ENCODE measurements around the gene GNE. TPM values are rescaled to one million over a fixed set of nuclear protein-coding genes. Genes with fewer than 3 reads are reported as not detected.

GNE gene
- total and polyA plus RNA-seq, 11 donors: 3.7 to 22.0 (median 11.8) TPM

DNA sequence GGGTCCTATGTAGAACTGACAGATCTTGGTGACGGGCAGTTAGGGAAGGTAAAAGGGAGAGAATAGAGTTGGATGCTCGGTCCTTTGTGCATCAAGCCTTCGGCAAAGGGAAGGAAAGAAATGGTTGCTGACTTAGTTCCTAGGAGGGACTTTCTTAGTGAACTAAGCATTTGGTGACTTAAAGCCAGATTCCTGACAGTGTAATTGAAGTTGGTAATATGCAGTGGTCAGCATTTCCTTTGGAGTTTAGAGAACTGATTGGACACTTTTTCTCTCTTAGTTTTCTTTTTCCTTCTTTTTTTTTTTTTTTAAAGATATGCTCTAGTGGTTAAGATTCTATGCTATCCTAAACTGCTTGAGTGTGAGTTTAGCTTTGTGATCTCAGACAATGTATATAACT is 65.2 kb downstream of the GNE start:
- DNase-seq (no peak), ATAC-seq (no peak)
- WGBS, 4 donors: 64 to 77% (median 70%) methylated on average over 3 of the region's 3 CpGs
- Histone ChIP-seq H3K36me3 (peaks cover 0 to 41% (median 8%) of the 10 kb centered on the region in 9 donors), H3K9me3 (no peaks in the 10 kb centered on the region), H3K4me3 (peak overlapping the region in 9 of 12 donors; percentile 11 to 99 (median 88)), H3K4me1 (peaks cover 16 to 49% (median 40%) of the 10 kb centered on the region in 12 donors), H3K27me3 (no peaks in the 10 kb centered on the region), H3K27ac (peak overlapping the region in 1 of 12 donors; percentile 95)
- intact Hi-C loops (cut with DNase I): loop anchor here in 5 of 10 donors (5.0 to 10.0 kb wide), 3 partner anchors 134 to 142 kb away; no protein-coding TSS in a partner anchor
- TF ChIP-seq POLR2A (IDR thresholded peaks at IDR 0.05): no peak
- TF ChIP-seq, protein P1, sequence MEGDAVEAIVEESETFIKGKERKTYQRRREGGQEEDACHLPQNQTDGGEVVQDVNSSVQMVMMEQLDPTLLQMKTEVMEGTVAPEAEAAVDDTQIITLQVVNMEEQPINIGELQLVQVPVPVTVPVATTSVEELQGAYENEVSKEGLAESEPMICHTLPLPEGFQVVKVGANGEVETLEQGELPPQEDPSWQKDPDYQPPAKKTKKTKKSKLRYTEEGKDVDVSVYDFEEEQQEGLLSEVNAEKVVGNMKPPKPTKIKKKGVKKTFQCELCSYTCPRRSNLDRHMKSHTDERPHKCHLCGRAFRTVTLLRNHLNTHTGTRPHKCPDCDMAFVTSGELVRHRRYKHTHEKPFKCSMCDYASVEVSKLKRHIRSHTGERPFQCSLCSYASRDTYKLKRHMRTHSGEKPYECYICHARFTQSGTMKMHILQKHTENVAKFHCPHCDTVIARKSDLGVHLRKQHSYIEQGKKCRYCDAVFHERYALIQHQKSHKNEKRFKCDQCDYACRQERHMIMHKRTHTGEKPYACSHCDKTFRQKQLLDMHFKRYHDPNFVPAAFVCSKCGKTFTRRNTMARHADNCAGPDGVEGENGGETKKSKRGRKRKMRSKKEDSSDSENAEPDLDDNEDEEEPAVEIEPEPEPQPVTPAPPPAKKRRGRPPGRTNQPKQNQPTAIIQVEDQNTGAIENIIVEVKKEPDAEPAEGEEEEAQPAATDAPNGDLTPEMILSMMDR (IDR thresholded peaks at IDR 0.05): no peak

DNA sequence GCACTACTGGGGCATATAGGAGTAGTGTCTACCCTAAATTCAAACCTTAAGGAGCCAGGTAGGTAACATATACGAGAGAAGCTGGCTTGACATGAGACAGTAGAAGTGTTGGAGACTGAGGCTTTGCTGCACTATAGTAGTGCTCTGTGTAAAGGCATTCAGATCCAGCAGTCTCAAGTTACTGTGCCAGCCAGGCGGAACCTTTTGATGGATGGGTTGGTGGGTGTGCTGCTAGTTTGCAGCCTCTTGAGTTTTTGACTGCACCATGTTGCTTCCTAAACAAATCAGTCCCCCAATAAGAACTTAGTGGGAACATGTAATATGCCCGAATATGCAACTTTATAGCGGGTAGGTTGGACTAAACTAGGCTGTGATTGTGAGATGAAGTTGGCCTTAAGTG is 66.1 kb downstream of the GNE start:
- peak overlapping the region; percentile 69 to 99 (median 88) for H3K4me3 ChIP-seq
- WGBS, 4 donors: 73 to 75% (median 74%) methylated on average over 4 of the region's 4 CpGs
- peaks cover 0 to 33% (median 2%) of the 10 kb centered on the region in 9 donors for H3K36me3 ChIP-seq
- intact Hi-C loops (cut with DNase I): loop anchor here in 5 of 10 donors (5.0 to 10.0 kb wide), 3 partner anchors 135 to 143 kb away; no protein-coding TSS in a partner anchor
- peak overlapping the region in 2 of 12 donors; percentile 95 to 97 for H3K27ac ChIP-seq
- TF ChIP-seq, protein P1 (IDR thresholded peaks at IDR 0.05): no peak
- no peak for TF ChIP-seq POLR2A (IDR thresholded peaks at IDR 0.05)
- peaks cover 16 to 49% (median 40%) of the 10 kb centered on the region in 12 donors for H3K4me1 ChIP-seq
- ATAC-seq (no peak), DNase-seq (no peak)
- no peaks in the 10 kb centered on the region for H3K9me3 ChIP-seq
- H3K27me3 ChIP-seq: no peaks in the 10 kb centered on the region

DNA sequence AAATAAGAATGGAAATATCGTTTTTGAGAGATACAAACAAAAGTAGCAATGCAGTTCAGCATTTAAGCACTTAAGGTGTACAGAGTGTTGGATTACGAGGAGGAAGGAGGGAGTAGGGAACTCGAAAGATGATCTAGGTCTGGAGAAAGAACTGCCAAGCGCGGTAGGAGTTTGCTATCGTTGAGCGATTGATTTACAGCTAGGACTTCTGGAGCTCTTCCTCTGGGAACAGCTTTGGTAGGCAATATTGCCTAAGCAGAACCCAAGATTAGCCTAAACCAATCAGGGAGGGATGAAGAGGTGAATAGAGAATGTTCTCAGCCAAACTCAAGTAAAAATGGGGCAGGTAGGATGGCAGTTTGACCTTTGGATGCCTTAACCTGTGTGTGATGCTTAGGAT is 66.6 kb downstream of the GNE start:
- Histone ChIP-seq H3K36me3 (peaks cover 0 to 28% (median 2%) of the 10 kb centered on the region in 9 donors), H3K9me3 (no peaks in the 10 kb centered on the region), H3K4me1 (peaks cover 16 to 45% (median 40%) of the 10 kb centered on the region in 12 donors), H3K27me3 (no peaks in the 10 kb centered on the region), H3K4me3 (peak overlapping the region; percentile 69 to 99 (median 88)), H3K27ac (peak overlapping the region in 10 of 12 donors; percentile 87 to 97 (median 92))
- intact Hi-C loops (cut with DNase I): loop anchor here in 8 of 10 donors (2.0 to 10.0 kb wide), 5 partner anchors 67 to 143 kb away; partner anchors contain the start of gene GNE (in 1 of the 8)
- DNase-seq (no peak), ATAC-seq (no peak)
- TF ChIP-seq, protein P1 (IDR thresholded peaks at IDR 0.05): no peak
- TF ChIP-seq POLR2A (IDR thresholded peaks at IDR 0.05): no peak
- WGBS, 4 donors: 1 to 3% (median 1%) methylated on average over 7 of the region's 7 CpGs

DNA sequence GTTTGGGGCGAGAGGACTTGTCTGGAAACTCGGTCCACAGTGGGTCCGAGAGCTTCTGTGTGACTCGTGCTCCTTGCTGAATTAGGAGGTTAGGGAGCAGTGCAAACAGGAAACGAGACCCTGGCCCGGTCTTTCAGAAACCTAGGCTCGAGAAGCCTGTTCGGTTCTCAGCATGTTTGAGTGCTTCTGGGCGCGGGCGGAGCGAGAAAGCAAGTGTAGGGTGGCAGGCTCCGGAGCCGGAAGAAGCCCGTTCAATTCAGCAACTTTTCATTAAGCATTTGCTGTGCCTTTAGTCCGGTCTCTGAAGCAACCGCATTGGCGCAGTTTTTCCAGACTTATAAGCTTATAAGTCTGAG is 67.0 kb downstream of the GNE start:
- DNase-seq (peak in 2 of 5 donors; percentile 31 to 40), ATAC-seq (peak in 1 of 4 donors; percentile 24)
- H3K4me1 ChIP-seq: peaks cover 16 to 45% (median 40%) of the 10 kb centered on the region in 12 donors
- H3K9me3 ChIP-seq: no peaks in the 10 kb centered on the region
- intact Hi-C loops (cut with DNase I): loop anchor here in 8 of 10 donors (2.0 to 10.0 kb wide), 5 partner anchors 68 to 144 kb away; partner anchors contain the start of gene GNE (in 1 of the 8)
- peaks cover 0 to 25% (median 2%) of the 10 kb centered on the region in 9 donors for H3K36me3 ChIP-seq
- H3K27ac ChIP-seq: peak overlapping the region; percentile 66 to 97 (median 92)
- TF ChIP-seq, protein P1 (IDR thresholded peaks at IDR 0.05): no peak
- no peak for TF ChIP-seq POLR2A (IDR thresholded peaks at IDR 0.05)
- 0% methylated on average over 15 to 18 of the region's 18 CpGs for WGBS, 4 donors
- H3K27me3 ChIP-seq: no peaks in the 10 kb centered on the region
- peak overlapping the region; percentile 69 to 99 (median 88) for H3K4me3 ChIP-seq
